Hepatocyte (in vitro differentiated cells): ENCODE measurements around the gene PPM1H.

Experiments used
- EZH2 ChIP-seq: fragments of 200-600 bp; sonication (generic); IDR thresholded peaks from 2 replicates; pipeline ENCODE4 v1.6.1; 2016; ENCODE audit warnings: antibody characterized with exemption, mild to moderate bottlenecking, borderline replicate concordance
- TF ChIP-seq, protein P1 (sequence below): fragments of 200-600 bp; sonication (generic); IDR thresholded peaks from 2 replicates; pipeline ENCODE4 v1.5.1; 2016; ENCODE audit warnings: antibody characterized with exemption, mild to moderate bottlenecking; ENCODE audit not compliant: poor library complexity

DNA sequence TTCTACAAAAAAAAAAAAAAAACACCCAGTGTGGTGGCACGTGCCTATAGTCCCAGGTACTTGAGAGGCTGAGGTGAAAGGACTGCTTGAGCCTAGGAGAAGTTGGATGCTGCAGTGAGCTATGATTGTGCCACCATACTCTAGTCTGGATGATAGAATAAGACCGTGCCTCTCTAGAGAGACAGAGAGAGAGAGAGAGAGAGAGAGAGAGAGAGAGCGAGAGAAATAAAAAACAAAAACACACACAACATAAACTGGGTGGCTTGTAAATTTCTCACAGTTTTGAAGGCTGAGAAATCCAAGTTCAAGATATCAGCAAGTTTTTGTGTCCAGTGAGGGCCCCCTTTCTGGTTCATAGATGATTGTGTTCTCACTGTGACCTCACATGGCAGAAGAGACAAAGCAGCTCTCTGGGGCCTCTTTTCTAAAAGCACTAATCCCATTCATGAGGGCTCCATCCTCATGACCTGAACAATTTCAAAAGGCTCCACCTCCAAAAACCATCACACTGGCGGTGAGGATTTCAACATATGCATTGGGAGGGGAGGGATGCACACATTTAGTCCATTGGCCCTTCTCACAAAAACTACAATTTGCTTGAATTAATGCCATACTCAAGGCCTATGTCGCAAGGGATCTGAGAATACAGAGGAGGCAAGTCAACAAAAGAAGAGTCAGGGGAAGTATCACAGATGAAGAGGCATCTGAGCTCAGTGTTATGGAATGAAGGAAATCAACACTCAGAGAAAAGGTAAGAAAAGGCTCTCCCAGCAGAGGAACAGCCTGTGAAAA is 94.9 kb downstream of the PPM1H start:
- no peak for TF ChIP-seq EZH2
- TF ChIP-seq, protein P1, sequence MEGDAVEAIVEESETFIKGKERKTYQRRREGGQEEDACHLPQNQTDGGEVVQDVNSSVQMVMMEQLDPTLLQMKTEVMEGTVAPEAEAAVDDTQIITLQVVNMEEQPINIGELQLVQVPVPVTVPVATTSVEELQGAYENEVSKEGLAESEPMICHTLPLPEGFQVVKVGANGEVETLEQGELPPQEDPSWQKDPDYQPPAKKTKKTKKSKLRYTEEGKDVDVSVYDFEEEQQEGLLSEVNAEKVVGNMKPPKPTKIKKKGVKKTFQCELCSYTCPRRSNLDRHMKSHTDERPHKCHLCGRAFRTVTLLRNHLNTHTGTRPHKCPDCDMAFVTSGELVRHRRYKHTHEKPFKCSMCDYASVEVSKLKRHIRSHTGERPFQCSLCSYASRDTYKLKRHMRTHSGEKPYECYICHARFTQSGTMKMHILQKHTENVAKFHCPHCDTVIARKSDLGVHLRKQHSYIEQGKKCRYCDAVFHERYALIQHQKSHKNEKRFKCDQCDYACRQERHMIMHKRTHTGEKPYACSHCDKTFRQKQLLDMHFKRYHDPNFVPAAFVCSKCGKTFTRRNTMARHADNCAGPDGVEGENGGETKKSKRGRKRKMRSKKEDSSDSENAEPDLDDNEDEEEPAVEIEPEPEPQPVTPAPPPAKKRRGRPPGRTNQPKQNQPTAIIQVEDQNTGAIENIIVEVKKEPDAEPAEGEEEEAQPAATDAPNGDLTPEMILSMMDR: no peak
